Muscle of leg (tissue), 11 donors: Measurements from ENCODE around the gene SETD2. TPM values are rescaled to one million over a fixed set of nuclear protein-coding genes. Genes with fewer than 3 reads are reported as not detected.
"Not testable (repeated sequence)": the region's sequence is repeated elsewhere in the genome, so short reads cannot be mapped to it uniquely, and the experiment has no call there.

ENCODE experiments used
- DNase-seq: peaks from one replicate; pipeline ENCODE4 v3.0.0; 2013
- H3K27ac ChIP-seq: one replicate; pipeline ENCODE4 v1.5.1; 2013; ENCODE audit warnings: mild to moderate bottlenecking, low read length, control low read depth
- H3K27me3 ChIP-seq: one replicate; pipeline ENCODE4 v1.6.1; 2013; ENCODE audit warnings: low read length; ENCODE audit not compliant: control insufficient read depth, insufficient read depth
- H3K36me3 ChIP-seq: one replicate; pipeline ENCODE4 v1.6.1; 2013; ENCODE audit warnings: low read length; ENCODE audit not compliant: control insufficient read depth, insufficient read depth
- H3K4me1 ChIP-seq: one replicate; pipeline ENCODE4 v1.6.1; 2013; ENCODE audit warnings: low read length; ENCODE audit not compliant: control insufficient read depth, insufficient read depth
- H3K4me3 ChIP-seq: one replicate; pipeline ENCODE4 v1.5.1; 2013; ENCODE audit warnings: low read length, control low read depth
- H3K9me3 ChIP-seq: replicated peaks from 2 replicates; pipeline ENCODE4 v1.6.1; 2013; ENCODE audit warnings: low read depth, low read length; ENCODE audit not compliant: control insufficient read depth
- WGBS: methylation state at CpG from one replicate; pipeline ENCODE4 v1.1.5; 2013; ENCODE audit warnings: missing lambda C conversion rate; ENCODE audit not compliant: insufficient coverage; 5-methylcytosine and 5-hydroxymethylcytosine counted together
- polyA plus RNA-seq, 8 donors: library from polyadenylated mRNA; unstranded; fragments of 120-200 nt; gene quantifications; one replicate each; pipeline versions ENCODE4 v1.2.1 to v1.2.3, GENCODE V29; 2013; ENCODE audit warnings: inconsistent platforms in 1 of 8, low replicate concordance in 1 of 8; ENCODE audit not compliant: insufficient read length in 8 of 8, insufficient read depth in 1 of 8
- total RNA-seq: library from RNA; stranded (reverse); fragments of 120-200 nt; gene quantifications from one replicate; pipeline ENCODE4 v1.2.4, GENCODE V29; 2013

SETD2 gene
- total and polyA plus RNA-seq, 9 donors: 26.1 to 46.1 (median 38.5) TPM

- Histone ChIP-seq H3K27ac (no peak overlapping the region), H3K4me1 (no peaks in the 10 kb centered on the region), H3K4me3 (no peak overlapping the region), H3K36me3 (no peaks in the 10 kb centered on the region), H3K9me3 (no peaks in the 10 kb centered on the region), H3K27me3 (no peaks in the 10 kb centered on the region)
- no CpG with 5 or more reads among the region's 4 CpGs for WGBS
- no peak for DNase-seq
Observed at GRCh38 chr3:47193871-47194859, 30.3 kb upstream of the SETD2 start.

- H3K27ac ChIP-seq: no peak overlapping the region
- 100% methylated on average over 1 of the region's 2 CpGs for WGBS
- peaks cover 3% of the 10 kb centered on the region for H3K36me3 ChIP-seq
- no peak overlapping the region for H3K4me3 ChIP-seq
- H3K27me3 ChIP-seq: no peaks in the 10 kb centered on the region
- no peaks in the 10 kb centered on the region for H3K4me1 ChIP-seq
- no peaks in the 10 kb centered on the region for H3K9me3 ChIP-seq
- DNase-seq: no peak
Observed at GRCh38 chr3:47186285-47186684, 22.4 kb upstream of the SETD2 start.

- H3K27ac ChIP-seq, H3K36me3 ChIP-seq, DNase-seq, H3K27me3 ChIP-seq, H3K4me3 ChIP-seq, H3K9me3 ChIP-seq, H3K4me1 ChIP-seq: not testable (repeated sequence)
- 92% methylated on average over 4 of the region's 4 CpGs for WGBS
Observed at GRCh38 chr3:47181685-47182084, 17.8 kb upstream of the SETD2 start.

- not testable (repeated sequence) for H3K9me3 ChIP-seq, DNase-seq, H3K4me1 ChIP-seq, H3K27ac ChIP-seq, H3K36me3 ChIP-seq, H3K27me3 ChIP-seq, H3K4me3 ChIP-seq
- 93% methylated on average over 7 of the region's 12 CpGs for WGBS
Observed at GRCh38 chr3:47180011-47180410, 16.1 kb upstream of the SETD2 start.

- H3K4me1 ChIP-seq: no peaks in the 10 kb centered on the region
- H3K36me3 ChIP-seq: peaks cover 5% of the 10 kb centered on the region
- H3K9me3 ChIP-seq: no peaks in the 10 kb centered on the region
- no peak for DNase-seq
- no peak overlapping the region for H3K27ac ChIP-seq
- no CpG with 5 or more reads among the region's 5 CpGs for WGBS
- no peaks in the 10 kb centered on the region for H3K27me3 ChIP-seq
- no peak overlapping the region for H3K4me3 ChIP-seq
Observed at GRCh38 chr3:47176582-47176981, 12.7 kb upstream of the SETD2 start.

- under 1% methylated on average over 101 of the region's 106 CpGs for WGBS
- H3K27me3 ChIP-seq: no peaks in the 10 kb centered on the region
- H3K4me3 ChIP-seq: peak overlapping the region; percentile 67
- peak; percentile 55 for DNase-seq
- peaks cover 14% of the 10 kb centered on the region for H3K4me1 ChIP-seq
- no peaks in the 10 kb centered on the region for H3K36me3 ChIP-seq
- H3K27ac ChIP-seq: peak overlapping the region; percentile 92
- no peaks in the 10 kb centered on the region for H3K9me3 ChIP-seq
Observed at GRCh38 chr3:47163169-47164006, 525 bp downstream of the SETD2 start.

GRCh38 chr3:47162697-47163168 is 1.2 kb downstream of the SETD2 start:
- Histone ChIP-seq H3K4me1 (peaks cover 14% of the 10 kb centered on the region), H3K4me3 (peak overlapping the region; percentile 67), H3K27ac (peak overlapping the region; percentile 92), H3K9me3 (no peaks in the 10 kb centered on the region), H3K27me3 (no peaks in the 10 kb centered on the region), H3K36me3 (no peaks in the 10 kb centered on the region)
- 0% methylated on average over 3 of the region's 10 CpGs for WGBS
- DNase-seq: no peak

GRCh38 chr3:47161983-47162696 is 1.8 kb downstream of the SETD2 start:
- peak; percentile 16 for DNase-seq
- H3K4me3 ChIP-seq: peak overlapping the region; percentile 67
- H3K27ac ChIP-seq: peak overlapping the region; percentile 92
- H3K9me3 ChIP-seq: no peaks in the 10 kb centered on the region
- H3K36me3 ChIP-seq: no peaks in the 10 kb centered on the region
- H3K27me3 ChIP-seq: no peaks in the 10 kb centered on the region
- 0% methylated on average over 1 of the region's 4 CpGs for WGBS
- peaks cover 14% of the 10 kb centered on the region for H3K4me1 ChIP-seq

- no peak for DNase-seq
- WGBS: 80% methylated on average over 3 of the region's 3 CpGs
- Histone ChIP-seq H3K27me3 (no peaks in the 10 kb centered on the region), H3K27ac (no peak overlapping the region), H3K9me3 (no peaks in the 10 kb centered on the region), H3K4me1 (peaks cover 5% of the 10 kb centered on the region), H3K4me3 (no peak overlapping the region), H3K36me3 (no peaks in the 10 kb centered on the region)
Observed at GRCh38 chr3:47159820-47160219, 4.1 kb downstream of the SETD2 start.
